ENCODE data around the gene MRTFA.
"Not testable (repeated sequence)": the region's sequence is repeated elsewhere in the genome, so short reads cannot be mapped to it uniquely, and the experiment has no call there.

The MRTFA gene

GRCh38 chr22:40516416-40516815 is 120.1 kb downstream of the MRTFA start:
- no peak for DNase-seq

GRCh38 chr22:40512426-40513136 is 123.9 kb downstream of the MRTFA start:
- no peak for DNase-seq

GRCh38 chr22:40511604-40512003 is 124.9 kb downstream of the MRTFA start:
- no peak for DNase-seq

GRCh38 chr22:40510631-40511364 is 125.7 kb downstream of the MRTFA start:
- no peak for DNase-seq

GRCh38 chr22:40509401-40510134 is 127.0 kb downstream of the MRTFA start:
- DNase-seq: no peak

- DNase-seq: not testable (repeated sequence)
These were observed 128.5 kb downstream of the MRTFA start for GRCh38 chr22:40508046-40508445.

- DNase-seq: no peak
These were observed 129.0 kb downstream of the MRTFA start for GRCh38 chr22:40507491-40507890.

- DNase-seq: no peak
These were observed 129.8 kb downstream of the MRTFA start for GRCh38 chr22:40506762-40507161.

- no peak for DNase-seq
These were observed 132.0 kb downstream of the MRTFA start for GRCh38 chr22:40504285-40505249.

GRCh38 chr22:40502919-40503318 is 133.6 kb downstream of the MRTFA start:
- no peak for DNase-seq

- DNase-seq: not testable (repeated sequence)
These were observed 136.1 kb downstream of the MRTFA start for GRCh38 chr22:40500465-40500786.

GRCh38 chr22:40499209-40499623 is 137.3 kb downstream of the MRTFA start:
- DNase-seq: no peak

GRCh38 chr22:40498420-40499208 is 137.9 kb downstream of the MRTFA start:
- DNase-seq: no peak

GRCh38 chr22:40493441-40493840 is 143.1 kb downstream of the MRTFA start:
- no peak for DNase-seq

GRCh38 chr22:40491990-40492631 is 144.4 kb downstream of the MRTFA start:
- no peak for DNase-seq

- no peak for DNase-seq
These were observed 148.8 kb downstream of the MRTFA start for GRCh38 chr22:40487663-40488249.

GRCh38 chr22:40486962-40487602 is 149.4 kb downstream of the MRTFA start:
- DNase-seq: no peak

- DNase-seq: no peak
These were observed 150.5 kb downstream of the MRTFA start for GRCh38 chr22:40485813-40486667.

- DNase-seq: no peak
These were observed 151.4 kb downstream of the MRTFA start for GRCh38 chr22:40484906-40485669.

Data from activated naive CD4-positive, alpha-beta T cell treated with anti-CD3 and anti-CD28 coated beads, Interleukin-2, amount 50 U/mL, for 16 hours (primary cell).